Loucy (cell line): ENCODE results near the gene NEMP2.

Experiments used
- EZH2phosphoT487 ChIP-seq: fragments of 200-600 bp; IDR thresholded peaks from 2 replicates; pipeline ENCODE4 v1.6.1; 2018; ENCODE audit warnings: antibody characterized with exemption, mild to moderate bottlenecking, moderate library complexity, borderline replicate concordance
- TF ChIP-seq, protein P1 (sequence below): fragments of 200-600 bp; sonication (generic); conservative IDR thresholded peaks from 2 replicates; pipeline ENCODE4 v1.5.1; 2014; ENCODE audit warnings: mild to moderate bottlenecking, antibody characterized with exemption, low read length

DNA sequence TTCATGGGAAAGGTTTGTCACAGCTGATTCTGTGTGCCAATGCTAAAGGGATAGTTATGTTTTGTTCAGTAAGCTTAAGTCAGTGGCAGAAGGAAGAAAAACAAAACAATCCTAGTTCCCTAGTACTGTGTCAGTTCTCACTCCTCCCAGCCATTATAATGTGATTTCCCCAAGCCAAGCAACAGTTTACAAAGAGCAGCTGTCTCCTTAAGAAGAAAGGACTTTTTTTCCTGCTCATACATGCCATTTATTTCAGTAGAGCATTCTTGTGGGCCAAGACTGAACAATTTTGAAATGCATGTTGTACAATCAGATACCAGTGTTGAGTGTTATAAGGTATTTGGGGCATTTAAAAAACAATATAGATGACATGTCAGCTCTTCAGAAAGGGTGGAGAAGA lies 52.1 kb downstream of the NEMP2 start:
- TF ChIP-seq, protein P1, sequence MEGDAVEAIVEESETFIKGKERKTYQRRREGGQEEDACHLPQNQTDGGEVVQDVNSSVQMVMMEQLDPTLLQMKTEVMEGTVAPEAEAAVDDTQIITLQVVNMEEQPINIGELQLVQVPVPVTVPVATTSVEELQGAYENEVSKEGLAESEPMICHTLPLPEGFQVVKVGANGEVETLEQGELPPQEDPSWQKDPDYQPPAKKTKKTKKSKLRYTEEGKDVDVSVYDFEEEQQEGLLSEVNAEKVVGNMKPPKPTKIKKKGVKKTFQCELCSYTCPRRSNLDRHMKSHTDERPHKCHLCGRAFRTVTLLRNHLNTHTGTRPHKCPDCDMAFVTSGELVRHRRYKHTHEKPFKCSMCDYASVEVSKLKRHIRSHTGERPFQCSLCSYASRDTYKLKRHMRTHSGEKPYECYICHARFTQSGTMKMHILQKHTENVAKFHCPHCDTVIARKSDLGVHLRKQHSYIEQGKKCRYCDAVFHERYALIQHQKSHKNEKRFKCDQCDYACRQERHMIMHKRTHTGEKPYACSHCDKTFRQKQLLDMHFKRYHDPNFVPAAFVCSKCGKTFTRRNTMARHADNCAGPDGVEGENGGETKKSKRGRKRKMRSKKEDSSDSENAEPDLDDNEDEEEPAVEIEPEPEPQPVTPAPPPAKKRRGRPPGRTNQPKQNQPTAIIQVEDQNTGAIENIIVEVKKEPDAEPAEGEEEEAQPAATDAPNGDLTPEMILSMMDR, result no peak
- TF ChIP-seq EZH2phosphoT487, result no peak
